T47D (cell line): ENCODE data around the gene PROM2.

Experiments used
- DNase-seq, 2 experiments: peaks; one replicate each; pipeline versions ENCODE4 v3.0.0 to v3.0.0-alpha.2; 2011 to 2012; ENCODE audit warnings: low read depth in 1 of 2, low spot score in 1 of 2
- JUND ChIP-seq: IDR thresholded peaks from 2 replicates; pipeline ENCODE4 v1.6.1; 2012; ENCODE audit warnings: low read depth
- in situ Hi-C: cut with HindIII; loops from 2 replicates; pipeline ENCODE4 v1.10.0; 2016; ENCODE audit warnings: low sequenced_read_pairs, low pct_unique_long_range_greater_than_20kb

PROM2 gene

DNA sequence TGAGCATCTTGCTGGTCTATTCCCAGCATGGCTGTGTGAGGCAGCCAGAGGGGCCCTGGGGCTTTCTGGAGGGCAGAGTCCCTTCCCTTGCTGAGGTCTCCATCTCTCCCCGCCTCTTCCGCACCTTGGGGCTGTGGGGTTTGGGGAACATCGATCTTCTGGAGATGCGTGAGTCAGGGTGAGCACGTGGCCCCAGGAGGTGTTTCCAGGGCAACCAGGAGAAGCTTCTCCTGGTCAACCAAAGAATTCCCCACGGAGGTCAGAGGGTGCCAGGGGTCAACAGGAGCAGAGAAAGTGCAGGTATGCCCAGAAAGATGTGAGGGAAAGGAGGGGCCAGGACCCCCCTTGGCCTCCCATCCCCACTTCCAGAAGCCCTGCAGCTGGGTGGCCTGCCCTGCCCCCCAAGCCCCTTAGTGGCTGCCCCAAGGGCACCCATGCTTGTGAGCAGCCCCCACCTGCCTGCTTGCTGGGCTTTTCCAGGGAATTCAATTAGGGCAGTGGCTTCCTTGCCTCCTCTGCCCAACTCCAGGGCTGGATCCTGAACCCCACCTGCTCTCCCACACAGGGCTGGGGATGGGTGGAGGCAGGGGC, 2.8 kb upstream of the PROM2 start:
- no peak for DNase-seq
- in situ Hi-C loops, result no loop called here
- no peak for TF ChIP-seq JUND

DNA sequence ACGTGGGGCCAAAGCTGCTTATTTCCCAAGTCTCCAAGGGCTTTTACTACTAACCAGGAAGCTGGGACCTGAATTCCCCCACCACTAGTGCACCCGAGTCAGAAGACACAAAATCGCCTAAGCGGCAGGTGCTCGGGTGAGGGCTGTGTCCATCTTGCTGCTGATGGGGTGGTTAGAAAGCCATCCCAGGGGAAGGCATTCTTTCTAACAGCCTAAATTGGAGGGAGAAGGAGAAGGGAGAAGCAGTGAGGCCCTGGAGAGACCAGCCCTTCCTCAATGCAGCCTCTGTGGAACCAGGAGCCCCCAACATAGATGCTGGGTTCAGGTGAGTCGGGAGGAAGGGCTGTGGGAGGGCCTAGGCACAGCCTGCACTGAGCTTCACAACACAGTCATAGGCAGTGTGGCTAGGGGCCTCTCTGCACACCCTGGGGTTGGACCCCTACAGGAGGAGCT, 1.9 kb upstream of the PROM2 start:
- no peak for DNase-seq
- no peak for TF ChIP-seq JUND
- in situ Hi-C loops, result no loop called here

DNA sequence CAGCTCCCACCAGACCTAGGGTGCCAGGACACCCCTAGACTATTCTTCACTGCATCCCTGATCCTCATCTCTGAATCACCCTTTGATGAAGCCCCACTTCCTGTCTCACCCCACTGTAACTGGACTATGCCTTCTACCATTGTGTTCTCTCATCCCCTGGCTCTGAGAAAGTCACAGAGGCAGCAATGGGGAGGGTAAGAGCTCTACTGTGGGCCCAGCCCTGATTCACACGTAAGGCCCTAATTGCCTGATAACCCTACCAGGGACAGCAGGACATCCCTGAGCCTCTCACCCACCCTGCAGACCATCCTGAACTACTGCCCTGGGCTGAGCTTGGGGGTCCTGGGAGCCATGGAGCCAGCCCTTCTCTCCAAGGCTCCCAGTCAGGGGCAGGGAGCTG, 1.5 kb upstream of the PROM2 start:
- no peak for DNase-seq
- in situ Hi-C loops, result no loop called here
- no peak for TF ChIP-seq JUND

DNA sequence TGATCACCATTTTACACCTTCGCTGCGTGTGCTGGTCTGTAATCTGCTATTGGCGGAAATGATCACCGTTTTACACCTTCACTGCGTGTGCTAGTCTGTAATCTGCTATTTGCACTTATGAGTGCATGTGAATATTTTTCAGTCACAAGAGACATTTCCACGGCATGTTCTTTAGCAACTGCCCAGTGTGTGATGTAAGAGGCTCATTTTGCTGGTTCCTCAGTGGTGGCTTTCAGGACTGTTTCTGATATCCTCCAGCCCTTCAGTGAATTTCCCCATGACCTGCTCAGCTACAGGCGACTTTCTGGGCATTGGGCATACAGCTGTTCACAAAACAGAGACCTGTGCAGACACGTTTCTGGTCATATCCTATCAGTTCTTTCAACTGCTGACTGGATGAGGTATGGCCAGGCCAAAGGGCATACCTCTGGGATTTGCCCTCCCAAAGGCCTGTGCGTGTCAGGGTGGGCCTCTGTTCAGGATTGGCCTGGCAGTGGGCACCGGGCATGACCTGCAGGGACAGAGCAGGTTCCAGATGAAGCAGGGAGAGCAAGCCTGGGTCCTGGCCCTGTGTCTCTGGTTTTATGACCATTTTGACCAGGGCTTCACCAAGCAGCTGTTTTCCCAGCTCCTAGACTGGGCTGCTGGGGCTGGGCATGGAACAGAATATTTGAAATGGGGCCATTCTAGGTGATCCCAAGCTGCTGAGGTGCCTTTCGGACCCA, 521 bp upstream of the PROM2 start:
- in situ Hi-C loops, result no loop called here
- no peak for TF ChIP-seq JUND
- DNase-seq, result no peak

DNA sequence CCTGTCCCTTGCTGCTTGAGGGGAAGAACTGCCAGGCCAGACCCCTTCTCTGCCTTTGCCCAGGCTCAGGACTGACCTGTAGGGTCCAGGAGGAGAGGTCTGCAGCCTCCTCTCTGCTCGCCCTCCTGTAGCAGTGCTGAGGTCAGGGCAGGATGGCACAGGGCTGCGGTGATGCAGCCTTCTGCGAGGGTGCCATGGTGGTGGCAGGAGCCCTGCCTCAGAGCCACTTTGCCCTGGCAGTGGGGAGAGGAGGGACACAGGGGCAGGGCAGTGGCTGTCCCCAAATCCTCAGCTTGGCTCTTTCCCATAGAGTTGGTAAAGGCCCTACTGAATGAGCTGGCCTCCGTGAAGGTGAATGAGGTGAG, 884 bp downstream of the PROM2 start:
- no peak for TF ChIP-seq JUND
- in situ Hi-C loops, result no loop called here
- no peak for DNase-seq

- in situ Hi-C loops, result no loop called here
- TF ChIP-seq JUND, result no peak
- peak in 1 of 2 experiments; percentile 74 for DNase-seq
Observed at GRCh38 chr2:95275601-95276243, 1.5 kb downstream of the PROM2 start.

DNA sequence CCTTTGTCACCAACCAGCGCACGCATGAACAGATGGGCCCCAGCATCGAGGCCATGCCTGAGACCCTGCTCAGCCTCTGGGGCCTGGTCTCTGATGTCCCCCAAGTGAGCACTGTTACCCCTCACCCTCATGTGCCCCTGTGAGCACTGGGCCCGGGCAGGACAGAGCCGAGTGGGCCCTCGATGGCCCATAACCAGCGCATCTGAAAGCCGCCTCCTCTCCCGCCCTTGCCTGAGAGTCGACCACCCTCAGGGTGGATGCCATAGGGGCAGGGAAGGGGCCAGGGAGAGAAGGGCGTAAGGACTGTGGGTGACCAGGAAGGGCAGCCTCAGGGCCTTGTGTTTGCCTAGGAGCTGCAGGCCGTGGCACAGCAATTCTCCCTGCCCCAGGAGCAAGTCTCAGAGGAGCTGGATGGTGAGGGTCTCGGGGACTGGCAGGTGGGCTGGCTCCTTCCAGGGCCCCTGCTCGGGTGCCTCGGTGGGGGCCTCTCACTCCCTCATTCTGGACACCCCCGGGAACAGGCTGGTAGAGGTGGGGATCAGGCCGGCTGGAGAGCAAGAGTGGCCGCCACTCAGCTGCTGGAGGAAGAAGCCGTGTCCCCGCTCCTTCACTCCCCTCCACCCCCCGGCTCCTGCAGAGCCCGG, 2.1 kb downstream of the PROM2 start:
- DNase-seq, result no peak
- no peak for TF ChIP-seq JUND
- in situ Hi-C loops, result no loop called here

DNA sequence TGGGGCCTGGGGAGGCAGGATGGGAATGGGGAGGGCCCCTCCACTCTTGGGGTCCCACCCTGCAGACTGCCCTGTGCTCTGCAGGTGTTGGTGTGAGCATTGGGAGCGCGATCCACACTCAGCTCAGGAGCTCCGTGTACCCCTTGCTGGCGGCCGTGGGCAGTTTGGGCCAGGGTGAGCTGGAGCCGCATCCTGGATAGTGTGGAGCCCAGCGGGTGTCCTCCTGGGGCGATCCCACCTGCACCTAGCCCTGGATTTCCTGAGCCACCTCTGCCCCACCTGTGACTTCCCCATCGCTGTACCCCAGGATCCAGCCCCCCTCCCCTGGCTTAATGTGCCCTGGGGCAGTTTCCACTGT, 2.6 kb downstream of the PROM2 start:
- TF ChIP-seq JUND, result no peak
- in situ Hi-C loops, result no loop called here

GRCh38 chr2:95277246-95277906, 3.1 kb downstream of the PROM2 start:
- TF ChIP-seq JUND, result no peak
- in situ Hi-C loops, result no loop called here
- DNase-seq, result peak in 1 of 2 experiments; percentile 54

More for the DNA sequence above, 2.6 kb downstream of the PROM2 start:
- DNase-seq, result no peak

DNA sequence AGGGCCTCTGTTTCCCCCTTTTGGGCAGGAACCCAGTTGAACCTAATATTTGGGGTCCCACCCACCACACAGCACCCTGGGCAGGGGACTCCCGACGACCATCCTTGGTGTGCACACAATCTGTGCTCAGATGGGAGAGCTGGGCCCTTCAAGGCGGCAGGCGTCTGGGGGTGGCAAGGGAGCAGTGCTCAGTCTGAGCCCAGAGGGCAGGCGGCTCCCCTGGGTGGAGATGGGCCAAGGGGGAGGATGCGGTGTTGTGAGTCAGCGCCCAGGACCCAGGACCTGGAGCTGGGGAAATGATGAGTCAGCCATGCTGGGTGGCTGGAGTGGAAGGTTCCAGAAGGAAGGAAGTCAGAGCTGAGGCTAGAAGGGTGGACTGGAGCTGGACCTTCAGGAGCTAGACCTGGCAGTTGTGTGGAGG, 3.8 kb downstream of the PROM2 start:
- no peak for DNase-seq
- no peak for TF ChIP-seq JUND
- in situ Hi-C loops, result no loop called here

DNA sequence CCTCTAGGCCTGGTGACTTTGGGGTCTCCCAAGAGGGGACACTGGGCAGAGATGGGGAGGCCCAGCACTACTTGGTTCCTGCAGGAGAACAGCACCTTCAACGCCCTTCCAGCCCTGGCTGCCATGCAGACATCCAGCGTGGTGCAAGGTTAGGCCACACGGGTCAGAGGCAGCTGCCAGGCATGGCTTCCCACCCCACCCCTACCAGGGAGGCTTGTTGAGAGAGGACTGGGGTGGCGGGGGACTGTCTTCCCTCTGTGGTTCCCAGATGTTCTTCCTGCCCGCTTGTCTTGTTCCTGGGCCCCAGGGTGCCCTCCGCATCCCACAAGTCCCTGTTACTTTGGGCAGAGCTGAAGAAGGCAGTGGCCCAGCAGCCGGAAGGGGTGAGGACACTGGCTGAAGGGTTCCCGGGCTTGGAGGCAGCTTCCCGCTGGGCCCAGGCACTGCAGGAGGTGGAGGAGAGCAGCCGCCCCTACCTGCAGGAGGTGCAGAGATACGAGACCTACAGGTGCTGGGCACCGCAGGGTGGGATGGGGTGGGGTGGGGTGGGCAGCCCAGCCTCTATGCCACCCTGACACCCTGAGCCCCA, 4.5 kb downstream of the PROM2 start:
- in situ Hi-C loops, result no loop called here
- no peak for DNase-seq
- no peak for TF ChIP-seq JUND

DNA sequence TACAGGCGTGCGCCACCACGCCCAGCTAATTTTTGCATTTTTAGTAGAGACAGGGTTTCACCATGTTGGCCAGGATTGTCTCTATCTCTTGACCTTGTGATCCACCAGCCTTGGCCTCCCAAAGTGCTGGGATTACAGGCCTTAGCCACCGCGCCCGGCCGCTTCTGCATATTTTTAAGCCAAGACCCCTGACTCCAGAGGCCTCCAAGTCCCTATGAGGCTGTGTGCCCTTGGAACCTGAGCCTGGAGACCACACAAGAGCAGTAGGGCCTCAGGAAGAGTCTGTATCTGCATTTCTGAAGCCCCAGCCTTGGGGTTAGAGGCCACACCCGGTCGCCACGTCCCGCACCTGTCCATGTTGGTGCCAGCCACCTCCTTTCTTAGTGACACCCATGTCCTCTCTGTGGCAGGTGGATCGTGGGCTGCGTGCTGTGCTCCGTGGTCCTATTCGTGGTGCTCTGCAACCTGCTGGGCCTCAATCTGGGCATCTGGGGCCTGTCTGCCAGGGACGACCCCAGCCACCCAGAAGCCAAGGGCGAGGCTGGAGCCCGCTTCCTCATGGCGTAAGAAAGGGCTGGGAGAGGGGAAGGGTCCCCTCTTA, 5.3 kb downstream of the PROM2 start:
- DNase-seq, result no peak
- no peak for TF ChIP-seq JUND
- in situ Hi-C loops, result no loop called here
